Activated naive CD4-positive, alpha-beta T cell (primary cell): Measurements from ENCODE around the gene TIMM21.

Experiments
- DNase-seq, 4 experiments: peaks; one replicate each; lab custom pipeline; 2025; lab: John Stamatoyannopoulos, UW

TIMM21 gene

DNA sequence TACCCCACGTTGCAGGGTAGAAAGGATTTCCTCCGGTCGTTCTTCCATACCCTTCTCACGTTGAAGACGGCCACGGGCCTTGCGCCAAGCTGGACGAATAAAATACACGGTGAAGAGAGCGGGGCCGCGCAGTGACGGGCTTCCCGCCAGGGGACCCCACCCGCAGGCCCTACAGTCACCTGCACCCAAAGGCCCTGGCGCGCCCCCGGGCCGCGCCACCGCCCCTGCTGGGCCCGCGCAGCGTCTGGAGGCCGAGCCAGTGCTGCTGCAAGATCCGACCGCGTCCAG lies 888 bp upstream of the TIMM21 start:
- DNase-seq = no peak

DNA sequence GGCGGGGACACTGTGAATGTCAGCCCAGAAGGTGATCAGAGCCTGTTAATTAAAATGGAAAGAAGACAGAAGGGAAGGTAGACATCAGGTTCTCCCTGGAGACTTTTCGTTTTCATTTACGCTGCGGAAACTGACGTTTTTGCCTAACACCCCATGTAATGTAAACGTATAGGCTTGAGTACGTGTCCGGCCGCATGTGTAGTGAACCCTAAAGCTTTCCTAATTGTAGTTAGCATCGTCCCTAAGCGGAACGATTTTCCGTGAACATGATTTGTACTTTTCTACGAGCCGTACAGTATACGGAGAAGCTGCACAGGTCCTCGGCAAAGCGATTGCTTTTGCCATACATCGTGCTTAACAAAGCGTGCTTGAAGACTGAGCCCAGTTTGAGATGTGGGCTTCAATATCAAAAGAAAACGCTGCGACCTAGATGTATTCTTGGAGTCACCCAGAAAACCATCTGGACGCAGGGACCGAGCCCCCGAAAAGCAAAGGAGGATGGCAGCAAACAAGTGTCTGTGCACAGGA lies 284 bp downstream of the TIMM21 start:
- no peak for DNase-seq

DNA sequence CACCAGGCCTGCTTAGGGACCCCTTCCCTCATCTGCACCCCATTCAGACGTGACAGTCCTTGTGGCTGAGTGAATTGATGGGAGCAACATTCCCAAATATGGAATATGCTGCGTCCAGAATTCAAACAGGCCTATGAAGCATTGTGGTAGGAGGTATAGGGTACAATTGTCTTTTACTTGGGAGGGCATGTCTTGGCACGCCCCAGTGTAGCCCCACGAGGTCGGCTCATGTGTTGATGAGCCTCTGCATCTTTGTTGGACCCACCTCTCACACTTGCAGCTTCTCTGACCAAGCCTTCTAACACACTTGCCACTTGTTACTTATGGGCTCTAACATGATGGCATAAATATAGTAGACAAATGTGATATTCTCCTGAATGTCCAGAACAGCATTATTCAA lies 1.6 kb downstream of the TIMM21 start:
- no peak for DNase-seq

DNA sequence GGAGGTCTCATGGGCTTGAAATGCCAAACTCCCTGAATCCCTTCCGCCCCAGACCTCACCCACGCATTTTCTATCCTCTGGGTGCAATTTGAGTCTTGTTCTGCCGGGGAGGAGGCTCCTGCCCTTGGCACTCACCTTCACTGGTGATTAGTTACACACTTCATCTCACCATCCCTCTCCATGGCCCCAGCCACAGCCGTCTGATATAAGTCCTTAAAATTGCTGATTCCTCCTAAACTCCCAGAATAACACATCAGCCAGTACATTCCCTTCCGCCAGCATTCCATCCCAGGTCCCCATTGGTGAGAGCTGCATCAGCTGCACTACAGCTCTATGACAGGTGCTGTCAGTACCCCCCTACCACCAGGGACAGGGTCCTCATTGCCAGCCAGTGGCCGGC lies 3.9 kb downstream of the TIMM21 start:
- DNase-seq = no peak

DNA sequence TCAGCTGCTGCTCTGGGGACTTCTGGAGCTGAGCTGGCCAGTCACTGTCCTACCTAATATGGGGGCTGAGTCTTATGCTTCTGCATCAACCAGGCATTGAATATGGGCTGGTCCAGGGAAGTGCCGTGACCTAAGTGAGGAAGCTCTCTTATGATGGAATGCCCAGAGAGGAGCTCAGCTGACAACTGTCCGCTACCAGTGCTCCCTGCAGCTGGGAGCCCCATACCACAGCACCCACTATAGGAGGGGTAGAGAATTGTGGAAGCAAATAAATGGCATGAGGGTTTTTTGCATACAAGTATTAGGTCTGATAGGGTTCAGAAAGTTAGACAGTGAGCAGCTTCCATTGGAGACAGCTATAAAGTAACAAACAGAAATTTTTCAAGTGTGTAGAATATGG lies 4.5 kb downstream of the TIMM21 start:
- DNase-seq = no peak

DNA sequence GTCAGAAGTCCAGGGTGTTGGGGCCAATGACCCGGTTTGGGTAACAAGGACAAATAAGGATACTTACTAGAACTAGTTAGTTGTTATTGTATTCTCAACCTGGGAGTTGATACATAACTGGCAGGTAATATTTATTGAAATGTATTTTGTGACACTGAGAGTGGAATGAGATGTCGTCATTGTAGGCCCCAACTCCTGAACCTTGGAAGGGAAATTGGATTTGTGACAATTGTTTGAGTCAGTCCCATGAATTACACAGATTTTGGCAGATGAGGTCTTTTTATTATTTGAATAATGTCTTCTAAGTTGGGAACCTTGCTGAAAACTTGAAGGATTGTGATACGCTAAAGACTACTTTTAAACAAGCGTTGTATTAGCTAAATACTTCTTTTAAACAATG lies 5.1 kb downstream of the TIMM21 start:
- no peak for DNase-seq

DNA sequence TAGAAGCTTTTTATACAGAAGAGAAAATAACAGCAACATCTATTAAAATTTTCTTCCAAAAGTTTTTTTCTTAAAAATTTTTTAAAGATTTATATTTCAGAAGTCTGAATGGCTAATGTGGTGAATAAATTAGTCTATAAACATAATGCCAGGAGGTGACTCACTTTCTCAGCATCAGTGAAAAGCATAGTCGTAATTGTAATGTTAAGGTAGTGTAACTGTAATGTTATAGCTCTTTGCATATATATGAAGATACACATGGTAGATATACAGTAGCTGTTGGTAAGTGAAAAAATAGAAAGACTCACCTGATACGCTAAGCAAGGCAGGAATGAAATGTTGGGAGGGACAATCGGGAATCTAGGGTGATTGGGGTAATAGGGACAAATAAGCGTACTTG lies 5.5 kb downstream of the TIMM21 start:
- DNase-seq = no peak

DNA sequence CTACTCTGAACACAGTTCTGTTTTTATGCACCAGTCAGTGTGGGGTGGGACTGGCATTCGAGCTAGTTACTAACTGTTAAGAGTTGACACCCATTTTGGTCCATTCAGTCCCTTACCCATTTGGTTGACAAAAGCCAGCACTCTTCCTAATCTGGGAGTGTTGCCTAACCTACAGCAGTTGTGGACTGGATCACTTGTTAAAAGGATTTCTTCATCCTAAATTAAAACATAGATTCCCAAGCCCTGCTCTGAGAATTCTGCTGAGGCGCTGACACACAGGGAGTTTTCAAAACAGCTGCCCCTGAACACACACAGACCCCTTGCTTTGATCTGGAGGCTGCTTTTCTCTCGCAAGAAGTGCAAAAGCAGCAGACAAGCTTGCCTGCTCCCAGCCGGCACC lies 6.4 kb downstream of the TIMM21 start:
- no peak for DNase-seq

DNA sequence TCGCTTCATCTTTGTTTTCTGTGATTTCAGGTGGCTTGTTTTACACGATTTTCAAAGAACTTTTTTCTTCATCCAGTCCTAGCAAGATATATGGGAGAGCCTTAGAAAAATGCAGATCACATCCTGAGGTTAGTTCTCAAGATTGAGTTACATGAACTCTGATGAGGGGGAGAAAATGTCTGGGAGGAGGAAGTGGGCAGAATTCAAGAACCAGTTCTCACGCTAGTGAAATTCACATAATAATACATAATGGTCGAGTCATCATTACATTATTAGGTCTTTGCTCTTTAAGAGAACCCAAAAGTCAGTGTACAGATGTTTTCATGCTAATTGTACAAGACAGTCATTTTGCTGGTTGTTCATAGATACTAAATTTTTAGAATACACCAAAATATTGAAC lies 7.0 kb downstream of the TIMM21 start:
- DNase-seq = no peak

DNA sequence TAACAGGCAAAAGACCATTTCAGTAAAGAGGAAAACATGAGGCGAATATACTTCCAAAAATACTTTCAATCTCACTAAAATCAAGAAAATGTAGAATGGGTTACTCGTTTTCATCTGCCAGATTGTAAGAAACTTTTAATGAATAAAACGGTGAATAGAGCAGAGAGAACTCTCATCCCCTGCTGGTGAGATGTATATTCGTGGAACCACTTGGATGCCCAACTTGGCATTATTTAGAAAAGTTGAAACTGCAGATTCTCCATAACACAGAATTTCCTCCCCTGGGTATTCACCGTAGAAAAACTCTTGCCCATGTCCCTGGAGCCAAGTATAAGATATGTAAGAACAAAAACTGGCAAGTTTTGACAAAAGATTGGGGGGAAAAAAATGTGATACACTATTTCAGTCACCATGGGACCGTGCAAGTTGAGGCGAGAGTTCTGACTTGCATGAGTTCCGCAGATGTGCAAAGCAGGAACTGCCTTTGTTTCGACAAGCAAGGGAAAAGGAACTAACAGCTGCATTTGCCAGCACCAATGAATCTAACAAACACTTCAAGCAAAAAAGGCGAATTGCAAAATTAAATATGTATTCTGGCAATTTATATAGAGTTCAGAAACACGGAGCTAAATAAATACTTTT lies 14.8 kb downstream of the TIMM21 start:
- DNase-seq = no peak

DNA sequence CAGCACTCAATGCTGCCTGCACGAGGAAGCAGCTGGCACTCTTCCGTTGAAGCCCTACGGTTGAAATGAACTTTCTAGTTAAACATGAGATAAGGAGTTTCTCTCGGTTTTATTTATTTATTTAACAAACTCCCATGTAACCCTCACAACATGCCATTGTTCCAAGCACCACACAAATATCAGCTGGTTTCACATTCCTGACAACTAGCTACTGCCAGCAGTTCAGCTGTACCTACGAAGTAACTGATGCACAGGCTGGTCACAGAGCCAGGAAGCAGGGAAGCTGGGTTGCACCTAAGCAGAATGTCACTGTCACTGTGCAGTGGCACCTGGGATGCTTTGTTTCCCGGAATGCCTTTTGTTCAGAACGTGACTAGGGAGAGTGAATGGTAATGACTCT lies 18.1 kb downstream of the TIMM21 start:
- DNase-seq = no peak

DNA sequence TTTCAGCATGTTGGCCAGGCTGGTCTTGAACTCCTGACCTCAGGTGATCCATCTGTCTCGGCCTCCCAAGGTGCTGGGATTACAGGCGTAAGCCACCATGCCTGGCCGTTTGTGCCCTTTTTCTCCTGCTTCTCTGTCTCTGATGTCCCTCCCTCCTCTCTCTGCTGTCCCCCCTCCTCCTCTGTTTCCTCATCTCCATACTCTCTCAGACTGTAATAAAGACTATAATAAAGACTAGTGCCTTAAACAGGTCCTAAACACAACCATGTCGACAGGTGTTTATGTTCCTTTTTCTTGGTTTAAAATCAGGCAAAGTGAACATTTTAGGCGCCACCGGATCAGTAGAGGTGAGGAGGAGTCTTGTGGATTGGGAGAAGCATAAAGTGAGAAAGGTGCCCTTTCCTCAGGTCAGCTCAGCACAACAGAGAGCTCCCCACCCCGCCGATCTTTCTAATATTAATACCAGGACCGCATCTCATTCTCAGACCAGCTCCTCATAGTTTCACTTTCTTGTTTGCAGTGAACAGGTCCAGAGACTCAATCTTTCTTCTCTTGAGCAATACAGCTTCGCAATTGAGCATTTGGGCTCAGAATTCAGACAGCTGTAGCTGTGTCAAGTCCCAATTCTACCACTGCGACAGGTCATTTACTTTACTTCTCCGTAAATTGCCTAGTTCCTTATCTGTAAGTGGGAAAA lies 23.7 kb downstream of the TIMM21 start:
- DNase-seq = no peak

DNA sequence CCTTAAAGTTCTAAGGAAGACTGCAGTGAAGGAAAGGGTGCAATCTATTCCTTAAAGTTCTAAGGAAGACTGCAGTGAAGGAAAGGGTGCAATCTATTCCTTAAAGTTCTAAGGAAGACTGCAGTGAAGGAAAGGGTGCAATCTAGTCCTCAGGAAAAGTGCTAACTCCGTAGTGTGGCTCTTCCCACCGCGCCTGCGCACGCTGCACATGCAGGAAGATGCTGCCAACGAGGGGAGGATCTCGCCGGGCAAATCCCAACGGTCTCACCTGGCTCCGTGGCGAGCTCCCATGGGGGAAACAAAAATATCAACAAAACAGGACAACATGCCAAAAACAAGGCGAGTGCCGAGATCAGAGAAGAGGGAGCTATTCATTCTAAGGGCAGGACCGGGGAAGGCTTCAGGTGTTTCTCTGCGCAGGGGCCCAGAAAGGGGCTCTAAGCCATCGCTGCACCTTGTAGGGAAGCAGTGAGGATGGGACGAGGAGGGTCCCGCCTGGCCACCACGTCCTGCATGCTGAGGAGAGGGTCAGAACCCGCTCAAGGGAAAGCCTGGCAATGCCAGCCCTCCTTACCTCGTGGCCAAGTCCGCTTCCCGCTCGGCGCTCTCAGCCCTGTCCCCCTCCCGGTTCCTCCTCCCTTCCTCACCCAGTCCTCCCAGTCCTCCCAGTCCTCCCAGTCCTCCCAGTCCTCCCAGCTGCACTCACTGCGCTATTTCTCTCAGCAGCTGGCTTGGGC lies 24.5 kb downstream of the TIMM21 start:
- DNase-seq = no peak

DNA sequence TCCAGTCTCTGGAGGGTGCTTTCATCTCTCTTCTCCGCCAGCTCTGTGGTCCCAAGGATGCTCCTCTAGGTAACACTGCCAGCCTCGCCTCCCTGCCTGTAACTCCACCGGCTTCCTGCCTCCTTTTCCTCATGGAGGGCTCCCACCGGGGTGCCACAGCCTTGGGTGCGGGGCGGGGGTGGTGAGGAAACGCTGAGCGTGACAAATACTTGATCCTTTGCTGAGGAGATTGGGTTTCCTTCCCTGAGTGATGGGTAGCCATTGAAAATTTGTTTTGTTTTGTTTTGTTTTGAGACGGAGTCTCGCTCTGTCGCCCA lies 25.1 kb downstream of the TIMM21 start:
- no peak for DNase-seq

DNA sequence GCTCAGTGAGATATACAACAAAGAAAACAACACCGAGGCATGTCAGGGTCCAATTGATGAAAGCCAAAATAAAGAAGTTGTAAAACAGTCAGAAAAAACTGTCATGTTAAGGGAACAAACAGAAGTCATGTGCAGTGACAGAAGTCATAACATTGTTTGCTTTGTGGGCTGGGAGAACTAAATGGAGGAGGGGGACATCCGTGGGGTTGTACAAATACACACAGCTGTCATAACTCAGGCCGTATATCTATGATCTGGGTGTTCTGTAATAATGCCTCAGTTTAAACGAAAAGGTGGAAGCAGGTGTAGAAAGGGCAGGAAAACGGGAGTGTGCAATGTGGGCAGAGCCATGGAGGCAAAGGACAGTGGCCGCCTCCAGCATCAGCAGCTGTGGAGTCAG lies 27.3 kb downstream of the TIMM21 start:
- no peak for DNase-seq

DNA sequence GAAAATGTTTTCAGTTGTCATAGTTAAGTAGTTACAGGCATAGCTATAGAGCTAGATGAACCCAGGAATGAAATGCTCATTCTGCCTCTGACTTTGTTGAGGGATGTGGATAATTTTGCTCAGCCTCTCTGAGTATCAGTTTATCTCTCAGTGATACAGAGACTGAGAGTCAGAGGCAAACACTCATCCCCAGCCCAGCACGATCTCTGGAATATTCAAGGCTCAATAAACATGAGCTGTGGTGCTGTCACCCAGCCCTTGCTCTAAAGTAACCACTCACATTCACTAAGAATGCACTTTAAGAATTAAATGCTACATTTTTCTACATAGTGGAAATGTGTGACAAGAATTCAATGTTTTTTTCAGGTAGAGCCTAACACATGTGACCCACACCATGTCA lies 30.6 kb downstream of the TIMM21 start:
- no peak for DNase-seq

DNA sequence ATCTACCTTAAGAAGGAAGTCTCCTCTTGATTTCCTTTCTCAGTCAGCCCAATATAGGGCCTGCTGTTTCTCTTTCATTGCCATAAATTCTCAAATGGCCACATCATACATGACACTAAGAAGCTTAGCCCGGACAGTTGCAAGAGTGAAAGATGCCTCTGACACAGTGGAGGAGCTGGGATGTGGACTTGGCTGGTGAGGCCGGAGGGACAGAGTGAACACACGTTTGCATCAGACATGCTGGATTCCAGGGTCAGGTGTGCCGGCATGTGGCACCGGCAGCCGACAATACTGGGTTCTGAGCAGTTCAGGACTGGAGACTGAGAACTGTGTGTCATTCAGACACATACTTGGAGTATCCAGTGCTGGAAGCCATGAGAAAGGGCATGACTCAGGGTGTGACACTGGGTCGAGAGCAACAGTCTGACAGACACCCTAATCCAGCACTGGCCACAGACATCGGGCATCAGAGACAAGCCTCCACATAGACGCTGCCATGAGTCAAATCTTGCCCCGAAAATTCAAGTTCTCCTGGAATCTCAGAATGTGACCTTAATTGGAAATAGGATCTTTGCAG lies 31.4 kb downstream of the TIMM21 start:
- DNase-seq = no peak

DNA sequence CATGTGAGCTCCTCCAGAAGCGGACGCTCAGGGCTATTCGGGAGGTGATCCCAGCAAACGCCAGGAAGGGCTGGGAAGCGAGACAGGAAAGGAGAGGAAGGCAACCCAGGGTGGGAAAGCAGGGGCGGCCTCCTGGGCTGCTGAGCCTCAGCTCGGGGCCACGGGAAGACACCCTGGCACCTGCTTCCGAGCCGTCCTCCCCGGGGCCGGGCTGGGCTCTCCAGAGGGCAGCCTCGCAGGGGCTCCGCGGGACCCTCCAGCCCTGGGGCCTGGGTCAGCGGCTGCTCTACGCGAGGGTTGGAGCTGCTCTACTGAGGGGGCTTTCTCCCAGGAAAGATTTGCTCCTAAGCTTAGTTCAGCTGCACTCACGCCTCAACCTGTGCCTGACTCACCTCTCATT lies 34.0 kb downstream of the TIMM21 start:
- DNase-seq = no peak

DNA sequence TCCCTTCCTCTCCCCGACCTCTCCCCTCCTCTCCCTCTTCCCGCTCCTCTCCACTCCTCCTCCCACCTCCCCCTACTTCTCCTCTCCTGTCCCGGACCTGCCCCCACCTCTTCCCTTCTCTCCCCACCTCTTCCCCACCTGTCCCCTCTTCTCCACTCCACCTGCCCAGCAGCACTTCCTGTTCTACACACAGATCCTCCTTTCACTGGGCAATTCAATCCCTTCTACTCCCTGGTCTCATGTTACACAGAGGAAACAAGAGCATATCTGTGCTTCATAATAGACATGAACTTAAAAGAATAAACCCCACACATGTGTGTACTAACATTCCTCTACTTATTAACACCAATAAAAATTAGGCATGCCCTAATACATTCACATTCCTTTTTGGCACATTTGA lies 34.8 kb downstream of the TIMM21 start:
- no peak for DNase-seq

DNA sequence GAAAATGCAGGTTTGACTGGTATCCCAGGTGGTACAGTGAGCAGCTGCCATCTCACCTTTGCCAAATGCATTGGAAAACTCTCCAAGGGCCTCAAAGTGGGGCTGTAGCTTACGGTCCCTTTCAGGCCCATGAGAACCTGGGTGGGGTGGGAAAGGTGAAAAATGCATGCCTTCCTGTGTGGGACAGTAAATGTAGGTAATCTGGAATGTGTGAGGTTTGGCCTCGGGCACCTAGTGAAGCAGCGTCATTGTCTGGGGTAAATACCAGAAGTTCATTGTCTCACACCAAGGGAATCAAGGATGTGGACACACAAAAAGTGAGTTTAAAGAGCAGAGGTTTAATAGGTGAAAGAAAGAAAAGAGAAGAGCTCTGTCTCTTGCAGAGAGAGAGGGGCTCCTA lies 36.6 kb downstream of the TIMM21 start:
- no peak for DNase-seq

DNA sequence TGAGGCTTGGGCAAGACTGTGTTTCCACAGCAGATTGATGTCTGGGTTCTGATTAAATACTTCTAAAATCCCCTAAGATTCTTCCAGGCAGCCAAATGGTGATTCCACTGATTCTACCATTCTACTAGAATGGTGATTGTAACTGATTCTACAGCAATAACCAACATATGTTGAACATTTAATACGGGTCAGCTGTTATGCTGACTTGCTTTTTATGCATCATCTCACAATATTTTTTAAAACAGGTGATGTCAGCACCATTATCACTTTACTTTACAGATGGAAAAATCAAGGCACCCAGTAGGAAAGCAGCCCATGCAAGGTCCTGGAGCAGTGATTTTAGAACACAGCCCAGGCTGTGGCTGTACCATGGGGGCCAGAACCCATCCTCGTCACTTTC lies 37.5 kb downstream of the TIMM21 start:
- DNase-seq = no peak

DNA sequence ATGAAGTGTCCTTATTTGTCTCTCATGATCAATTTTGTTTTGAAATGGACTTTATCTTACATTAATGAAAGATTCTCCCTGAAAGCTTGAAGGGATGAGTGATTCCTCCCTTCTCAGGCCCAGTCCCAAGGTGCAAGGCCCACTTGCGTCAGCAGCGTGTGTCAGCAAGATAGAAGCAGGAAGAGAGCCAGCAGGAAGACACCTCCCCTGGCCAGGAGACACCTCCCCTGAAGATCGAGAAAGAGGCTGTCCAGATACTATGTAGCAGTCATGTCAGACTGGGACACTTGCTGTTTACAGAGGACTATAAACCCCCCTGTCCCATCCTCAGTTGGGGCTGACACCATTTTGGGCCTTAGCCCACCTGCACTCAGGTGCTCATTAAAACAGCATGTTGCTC lies 38.3 kb downstream of the TIMM21 start:
- DNase-seq = no peak

DNA sequence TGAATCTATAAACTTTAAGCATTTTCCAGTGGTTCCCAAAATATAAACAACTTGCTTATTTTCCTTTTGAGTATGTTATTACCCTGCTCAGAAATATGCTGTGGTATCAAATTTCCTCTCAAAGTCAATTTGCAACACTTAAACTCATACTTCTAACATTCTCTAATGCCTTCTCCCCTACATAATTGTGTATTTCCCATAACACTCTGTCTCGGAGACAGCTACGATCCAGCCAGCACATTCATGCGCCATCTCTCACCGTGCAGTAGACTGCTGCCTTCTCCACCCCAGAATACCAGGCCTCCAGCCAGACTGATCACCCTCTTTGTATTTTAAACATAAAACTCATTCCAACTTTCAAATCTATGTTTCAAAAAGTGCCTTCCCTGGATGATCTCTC lies 41.8 kb downstream of the TIMM21 start:
- no peak for DNase-seq
